Liver (tissue), 9 donors: ENCODE data around the gene LAMA1. TPM values are rescaled to one million over a fixed set of nuclear protein-coding genes. Genes with fewer than 3 reads are reported as not detected.

Source experiments
- DNase-seq: peaks from one replicate; pipeline ENCODE4 v3.0.0-alpha.2; 2017; ENCODE audit warnings: low spot score
- H3K27ac ChIP-seq, 2 donors: one replicate each; pipeline ENCODE4 v1.7.0; 2013; ENCODE audit warnings: inconsistent platforms in 2 of 2, low read length in 2 of 2, control low read depth in 1 of 2, low read depth in 1 of 2, mild to moderate bottlenecking in 1 of 2
- H3K27me3 ChIP-seq, 4 donors: one replicate each; pipeline versions ENCODE4 v1.6.1 to v1.7.0; 2013; ENCODE audit warnings: low read length in 3 of 4, inconsistent platforms in 1 of 4, mild to moderate bottlenecking in 1 of 4, moderate library complexity in 1 of 4; ENCODE audit not compliant: control insufficient read depth in 4 of 4, insufficient read depth in 4 of 4
- H3K36me3 ChIP-seq, 4 donors: one replicate each; pipeline versions ENCODE4 v1.6.1 to v1.7.0; 2013; ENCODE audit warnings: low read length in 3 of 4, mild to moderate bottlenecking in 3 of 4, low read depth in 1 of 4, moderate library complexity in 1 of 4; ENCODE audit not compliant: control insufficient read depth in 4 of 4, insufficient read depth in 3 of 4
- H3K4me1 ChIP-seq, 4 donors: one replicate each; pipeline versions ENCODE4 v1.6.1 to v1.7.0; 2013; ENCODE audit warnings: low read length in 3 of 4, mild to moderate bottlenecking in 3 of 4, moderate library complexity in 1 of 4; ENCODE audit not compliant: control insufficient read depth in 4 of 4, insufficient read depth in 4 of 4
- H3K4me3 ChIP-seq, 3 donors: one replicate each; pipeline versions ENCODE4 v1.6.1 to v1.7.0; 2013; ENCODE audit warnings: low read length in 3 of 3, control low read depth in 1 of 3, low read depth in 1 of 3, mild to moderate bottlenecking in 1 of 3
- H3K9ac ChIP-seq, 2 donors: one replicate each; pipeline ENCODE4 v1.7.0; 2013; ENCODE audit warnings: low read length in 2 of 2, mild to moderate bottlenecking in 2 of 2, moderate library complexity in 2 of 2, control low read depth in 1 of 2, low read depth in 1 of 2
- H3K9me3 ChIP-seq, 4 donors: one replicate each; pipeline versions ENCODE4 v1.6.1 to v1.7.0; 2013; ENCODE audit warnings: low read length in 3 of 4; ENCODE audit not compliant: control insufficient read depth in 4 of 4
- EGR1 ChIP-seq, 2 donors: IDR thresholded peaks; 2 replicates each; pipeline ENCODE4 v1.6.1; 2016 to 2018; ENCODE audit warnings: antibody characterized with exemption in 2 of 2, low read depth in 2 of 2
- FOXA1 ChIP-seq: IDR thresholded peaks from 2 replicates; pipeline ENCODE4 v1.6.1; 2016; ENCODE audit warnings: antibody characterized with exemption
- FOXA2 ChIP-seq: IDR thresholded peaks from 2 replicates; pipeline ENCODE4 v1.6.1; 2016; ENCODE audit warnings: antibody characterized with exemption
- GABPA ChIP-seq, 2 donors: IDR thresholded peaks in 1 of 2; conservative IDR thresholded peaks in 1 of 2; 2 replicates each; pipeline ENCODE4 v1.6.1; 2016; ENCODE audit warnings: antibody characterized with exemption in 2 of 2, mild to moderate bottlenecking in 1 of 2, moderate library complexity in 1 of 2
- HNF4A ChIP-seq, 2 donors: conservative IDR thresholded peaks; 2 replicates each; pipeline ENCODE4 v1.6.1; 2016; ENCODE audit warnings: antibody characterized with exemption in 2 of 2, mild to moderate bottlenecking in 2 of 2
- HNF4G ChIP-seq: IDR thresholded peaks from 2 replicates; pipeline ENCODE4 v1.6.1; 2016; ENCODE audit warnings: antibody characterized with exemption
- NR2F2 ChIP-seq: IDR thresholded peaks from 2 replicates; pipeline ENCODE4 v1.6.1; 2016; ENCODE audit warnings: antibody characterized with exemption
- RAD21 ChIP-seq, 2 donors: IDR thresholded peaks; 2 replicates each; pipeline ENCODE4 v1.6.1; 2016; ENCODE audit warnings: antibody characterized with exemption in 2 of 2, mild to moderate bottlenecking in 2 of 2
- RXRA ChIP-seq, 2 donors: IDR thresholded peaks; 2 replicates each; pipeline ENCODE4 v1.6.1; 2017 to 2018; ENCODE audit warnings: antibody characterized with exemption in 2 of 2, mild to moderate bottlenecking in 1 of 2
- SP1 ChIP-seq: IDR thresholded peaks from 2 replicates; pipeline ENCODE4 v1.6.1; 2018; ENCODE audit warnings: antibody characterized with exemption, mild to moderate bottlenecking
- TAF1 ChIP-seq: conservative IDR thresholded peaks from 2 replicates; pipeline ENCODE4 v1.6.1; 2016; ENCODE audit warnings: antibody characterized with exemption, mild to moderate bottlenecking
- YY1 ChIP-seq: IDR thresholded peaks from 2 replicates; pipeline ENCODE4 v1.6.1; 2016; ENCODE audit warnings: antibody characterized with exemption, mild to moderate bottlenecking
- WGBS: extraction: QIAGEN DNeasy Blood & Tissue Kit; methylation state at CpG from one replicate; pipeline ENCODE4 v1.1.7; 2013; 5-methylcytosine and 5-hydroxymethylcytosine counted together
- polyA plus RNA-seq, 2 donors: library from polyadenylated mRNA; stranded (reverse) in 1 of 2; unstranded in 1 of 2; fragments of 200-250 nt in 1 of 2; fragments of >200 nt in 1 of 2; fragmentation: Nextera tagmentation in 1 of 2; extraction: Ambion mirVana in 1 of 2; gene quantifications; one replicate each; pipeline versions ENCODE4 v1.2.1 to v1.2.3, GENCODE V29; 2013 to 2015
- total RNA-seq, 2 donors: library from RNA; depleted of rRNA; stranded (reverse); fragments of >200 nt; gene quantifications; one replicate each; pipeline ENCODE4 v1.2.3, GENCODE V29; 2014
- TF ChIP-seq, protein P1 (sequence below): IDR thresholded peaks from 2 replicates; pipeline ENCODE4 v1.6.1; 2016; ENCODE audit warnings: antibody characterized with exemption
- TF ChIP-seq, protein P2 (sequence below): fragments of 150-350 bp; IDR thresholded peaks from 2 replicates; pipeline ENCODE4 v1.5.1; 2017; ENCODE audit warnings: improper control_type of control experiment, low read depth, low read length; ENCODE audit not compliant: missing input control
- TF ChIP-seq, protein P3 (sequence below): IDR thresholded peaks from 2 replicates; pipeline ENCODE4 v1.6.1; 2016; ENCODE audit warnings: antibody characterized with exemption
- TF ChIP-seq, protein P4 (sequence below): IDR thresholded peaks from 2 replicates; pipeline ENCODE4 v1.6.1; 2016; ENCODE audit warnings: antibody characterized with exemption
- TF ChIP-seq, protein P5 (sequence below): IDR thresholded peaks from 2 replicates; pipeline ENCODE4 v1.6.1; 2016; ENCODE audit warnings: antibody characterized with exemption, mild to moderate bottlenecking
- donor health status: healthy.
- donor health status: healthy.
- donor health status: healthy.
- donor health status: healthy.
- donor health status: healthy.

LAMA1 gene
- total and polyA plus RNA-seq, 4 donors, result 0.05 to 0.67 (median 0.43) TPM

DNA sequence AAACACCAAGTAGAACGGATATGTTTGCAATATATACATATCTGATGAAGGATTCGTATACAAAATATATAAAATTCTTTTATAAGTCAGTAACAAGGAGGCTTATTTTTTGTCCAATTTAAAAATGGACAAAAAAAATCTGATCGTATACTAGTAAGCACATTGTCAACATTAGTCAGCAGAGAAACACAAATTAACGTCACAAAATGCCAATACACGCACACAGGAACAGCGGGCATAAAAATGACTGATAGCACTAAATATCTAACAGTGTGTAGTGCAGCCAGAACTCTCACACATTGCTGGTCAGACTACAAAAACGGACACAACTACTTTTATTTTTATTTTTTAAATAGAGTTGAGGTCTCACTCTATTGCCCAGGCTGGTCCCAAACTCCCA is 69.5 kb downstream of the LAMA1 start:
- DNase-seq, result no peak
- no peak for TF ChIP-seq SP1
- no peak for TF ChIP-seq HNF4A (conservative IDR thresholded peaks at IDR 0.05)
- no peak for TF ChIP-seq HNF4G
- TF ChIP-seq, protein P1, sequence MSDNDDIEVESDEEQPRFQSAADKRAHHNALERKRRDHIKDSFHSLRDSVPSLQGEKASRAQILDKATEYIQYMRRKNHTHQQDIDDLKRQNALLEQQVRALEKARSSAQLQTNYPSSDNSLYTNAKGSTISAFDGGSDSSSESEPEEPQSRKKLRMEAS, result no peak
- TF ChIP-seq EGR1 (IDR thresholded peaks at IDR 0.05; ENCODE audit: low read depth in 2 of 2), result no peak
- TF ChIP-seq, protein P2, sequence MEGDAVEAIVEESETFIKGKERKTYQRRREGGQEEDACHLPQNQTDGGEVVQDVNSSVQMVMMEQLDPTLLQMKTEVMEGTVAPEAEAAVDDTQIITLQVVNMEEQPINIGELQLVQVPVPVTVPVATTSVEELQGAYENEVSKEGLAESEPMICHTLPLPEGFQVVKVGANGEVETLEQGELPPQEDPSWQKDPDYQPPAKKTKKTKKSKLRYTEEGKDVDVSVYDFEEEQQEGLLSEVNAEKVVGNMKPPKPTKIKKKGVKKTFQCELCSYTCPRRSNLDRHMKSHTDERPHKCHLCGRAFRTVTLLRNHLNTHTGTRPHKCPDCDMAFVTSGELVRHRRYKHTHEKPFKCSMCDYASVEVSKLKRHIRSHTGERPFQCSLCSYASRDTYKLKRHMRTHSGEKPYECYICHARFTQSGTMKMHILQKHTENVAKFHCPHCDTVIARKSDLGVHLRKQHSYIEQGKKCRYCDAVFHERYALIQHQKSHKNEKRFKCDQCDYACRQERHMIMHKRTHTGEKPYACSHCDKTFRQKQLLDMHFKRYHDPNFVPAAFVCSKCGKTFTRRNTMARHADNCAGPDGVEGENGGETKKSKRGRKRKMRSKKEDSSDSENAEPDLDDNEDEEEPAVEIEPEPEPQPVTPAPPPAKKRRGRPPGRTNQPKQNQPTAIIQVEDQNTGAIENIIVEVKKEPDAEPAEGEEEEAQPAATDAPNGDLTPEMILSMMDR, result no peak
- H3K9ac ChIP-seq, result no peak overlapping the region
- no peaks in the 10 kb centered on the region for H3K27me3 ChIP-seq
- no peak overlapping the region for H3K4me3 ChIP-seq
- WGBS, result 81% methylated on average over 7 of the region's 7 CpGs
- H3K36me3 ChIP-seq, result no peaks in the 10 kb centered on the region
- H3K27ac ChIP-seq, result no peak overlapping the region
- H3K4me1 ChIP-seq, result no peaks in the 10 kb centered on the region
- H3K9me3 ChIP-seq, result no peaks in the 10 kb centered on the region

DNA sequence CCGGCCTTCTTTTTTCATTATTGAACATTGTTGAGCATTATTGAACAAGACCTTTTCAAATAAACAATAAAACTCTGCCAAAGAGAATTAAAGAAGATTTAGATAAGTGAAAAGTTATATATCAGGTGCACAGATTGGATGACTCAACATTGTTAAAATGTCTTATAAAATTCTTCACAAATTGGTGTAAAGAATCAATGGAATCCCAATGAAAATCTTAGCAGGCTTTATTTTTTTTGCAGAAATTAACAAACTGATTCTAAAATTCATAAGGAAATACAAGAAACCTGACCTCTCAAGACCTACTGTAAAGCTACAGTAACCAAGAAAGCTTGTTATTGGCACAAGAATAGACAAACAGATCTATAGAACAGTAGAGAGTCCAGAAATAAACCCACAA is 70.3 kb downstream of the LAMA1 start:
- 83% methylated on average over 1 of the region's 1 CpG for WGBS
- DNase-seq, result no peak
- Histone ChIP-seq H3K9me3 (no peaks in the 10 kb centered on the region), H3K4me1 (no peaks in the 10 kb centered on the region), H3K27me3 (no peaks in the 10 kb centered on the region), H3K4me3 (no peak overlapping the region), H3K27ac (no peak overlapping the region), H3K36me3 (no peaks in the 10 kb centered on the region), H3K9ac (no peak overlapping the region)
- no peak for TF ChIP-seq NR2F2
- TF ChIP-seq, protein P3, sequence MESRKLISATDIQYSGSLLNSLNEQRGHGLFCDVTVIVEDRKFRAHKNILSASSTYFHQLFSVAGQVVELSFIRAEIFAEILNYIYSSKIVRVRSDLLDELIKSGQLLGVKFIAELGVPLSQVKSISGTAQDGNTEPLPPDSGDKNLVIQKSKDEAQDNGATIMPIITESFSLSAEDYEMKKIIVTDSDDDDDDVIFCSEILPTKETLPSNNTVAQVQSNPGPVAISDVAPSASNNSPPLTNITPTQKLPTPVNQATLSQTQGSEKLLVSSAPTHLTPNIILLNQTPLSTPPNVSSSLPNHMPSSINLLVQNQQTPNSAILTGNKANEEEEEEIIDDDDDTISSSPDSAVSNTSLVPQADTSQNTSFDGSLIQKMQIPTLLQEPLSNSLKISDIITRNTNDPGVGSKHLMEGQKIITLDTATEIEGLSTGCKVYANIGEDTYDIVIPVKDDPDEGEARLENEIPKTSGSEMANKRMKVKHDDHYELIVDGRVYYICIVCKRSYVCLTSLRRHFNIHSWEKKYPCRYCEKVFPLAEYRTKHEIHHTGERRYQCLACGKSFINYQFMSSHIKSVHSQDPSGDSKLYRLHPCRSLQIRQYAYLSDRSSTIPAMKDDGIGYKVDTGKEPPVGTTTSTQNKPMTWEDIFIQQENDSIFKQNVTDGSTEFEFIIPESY, result no peak
- TF ChIP-seq HNF4A (conservative IDR thresholded peaks at IDR 0.05), result no peak
- TF ChIP-seq FOXA2, result no peak
- no peak for TF ChIP-seq EGR1 (IDR thresholded peaks at IDR 0.05; ENCODE audit: low read depth in 2 of 2)
- TF ChIP-seq, protein P4, sequence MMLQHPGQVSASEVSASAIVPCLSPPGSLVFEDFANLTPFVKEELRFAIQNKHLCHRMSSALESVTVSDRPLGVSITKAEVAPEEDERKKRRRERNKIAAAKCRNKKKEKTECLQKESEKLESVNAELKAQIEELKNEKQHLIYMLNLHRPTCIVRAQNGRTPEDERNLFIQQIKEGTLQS, result no peak
- no peak for TF ChIP-seq FOXA1
- no peak for TF ChIP-seq GABPA (IDR thresholded peaks at IDR 0.05 in 1 of 2, conservative IDR thresholded peaks at IDR 0.05 in 1 of 2)
- TF ChIP-seq YY1, result no peak
- TF ChIP-seq RXRA (IDR thresholded peaks at IDR 0.05), result no peak
- TF ChIP-seq, protein P5, sequence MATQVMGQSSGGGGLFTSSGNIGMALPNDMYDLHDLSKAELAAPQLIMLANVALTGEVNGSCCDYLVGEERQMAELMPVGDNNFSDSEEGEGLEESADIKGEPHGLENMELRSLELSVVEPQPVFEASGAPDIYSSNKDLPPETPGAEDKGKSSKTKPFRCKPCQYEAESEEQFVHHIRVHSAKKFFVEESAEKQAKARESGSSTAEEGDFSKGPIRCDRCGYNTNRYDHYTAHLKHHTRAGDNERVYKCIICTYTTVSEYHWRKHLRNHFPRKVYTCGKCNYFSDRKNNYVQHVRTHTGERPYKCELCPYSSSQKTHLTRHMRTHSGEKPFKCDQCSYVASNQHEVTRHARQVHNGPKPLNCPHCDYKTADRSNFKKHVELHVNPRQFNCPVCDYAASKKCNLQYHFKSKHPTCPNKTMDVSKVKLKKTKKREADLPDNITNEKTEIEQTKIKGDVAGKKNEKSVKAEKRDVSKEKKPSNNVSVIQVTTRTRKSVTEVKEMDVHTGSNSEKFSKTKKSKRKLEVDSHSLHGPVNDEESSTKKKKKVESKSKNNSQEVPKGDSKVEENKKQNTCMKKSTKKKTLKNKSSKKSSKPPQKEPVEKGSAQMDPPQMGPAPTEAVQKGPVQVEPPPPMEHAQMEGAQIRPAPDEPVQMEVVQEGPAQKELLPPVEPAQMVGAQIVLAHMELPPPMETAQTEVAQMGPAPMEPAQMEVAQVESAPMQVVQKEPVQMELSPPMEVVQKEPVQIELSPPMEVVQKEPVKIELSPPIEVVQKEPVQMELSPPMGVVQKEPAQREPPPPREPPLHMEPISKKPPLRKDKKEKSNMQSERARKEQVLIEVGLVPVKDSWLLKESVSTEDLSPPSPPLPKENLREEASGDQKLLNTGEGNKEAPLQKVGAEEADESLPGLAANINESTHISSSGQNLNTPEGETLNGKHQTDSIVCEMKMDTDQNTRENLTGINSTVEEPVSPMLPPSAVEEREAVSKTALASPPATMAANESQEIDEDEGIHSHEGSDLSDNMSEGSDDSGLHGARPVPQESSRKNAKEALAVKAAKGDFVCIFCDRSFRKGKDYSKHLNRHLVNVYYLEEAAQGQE, result no peak
- TF ChIP-seq RAD21 (IDR thresholded peaks at IDR 0.05), result no peak
- TF ChIP-seq, protein P1, result no peak
- TF ChIP-seq, protein P2, result no peak
- no peak for TF ChIP-seq TAF1
- TF ChIP-seq HNF4G, result no peak
